Choroid plexus epithelial cell (primary cell): Measurements from ENCODE around the gene MAP4.

Experiments used
- DNase-seq: peaks from one replicate; pipeline ENCODE4 v3.0.0-alpha.2; 2010; ENCODE audit warnings: low read depth
- H3K4me3 ChIP-seq: 2 replicates; pipeline ENCODE4 v1.5.1; 2011; ENCODE audit warnings: low read depth, mild to moderate bottlenecking, control low read depth, low read length, moderate library complexity
- CTCF ChIP-seq: conservative IDR thresholded peaks from 2 replicates; pipeline ENCODE4 v1.5.1; 2011; ENCODE audit warnings: low read depth, mild to moderate bottlenecking, control low read depth, inconsistent platforms, low read length, moderate library complexity

The MAP4 gene

GRCh38 chr3:47870156-47870555 is 146.1 kb downstream of the MAP4 start:
- DNase-seq = peak; percentile 55
- H3K4me3 ChIP-seq = no peak overlapping the region
- TF ChIP-seq CTCF = peak; percentile 37

- DNase-seq = no peak
- H3K4me3 ChIP-seq = no peak overlapping the region
- no peak for TF ChIP-seq CTCF
These were observed 147.9 kb downstream of the MAP4 start for GRCh38 chr3:47868306-47868705.

- no peak overlapping the region for H3K4me3 ChIP-seq
- DNase-seq = no peak
- no peak for TF ChIP-seq CTCF
These were observed 148.7 kb downstream of the MAP4 start for GRCh38 chr3:47867451-47868044.

GRCh38 chr3:47865192-47865591 is 151.0 kb downstream of the MAP4 start:
- no peak overlapping the region for H3K4me3 ChIP-seq
- peak; percentile 52 for DNase-seq
- TF ChIP-seq CTCF = peak; percentile 47

- no peak for TF ChIP-seq CTCF
- H3K4me3 ChIP-seq = no peak overlapping the region
- no peak for DNase-seq
These were observed 152.7 kb downstream of the MAP4 start for GRCh38 chr3:47863391-47864128.

- no peak for TF ChIP-seq CTCF
- no peak for DNase-seq
- H3K4me3 ChIP-seq = no peak overlapping the region
These were observed 156.1 kb downstream of the MAP4 start for GRCh38 chr3:47859956-47860605.
